K562 (cell line): ENCODE results near the gene LMNTD2. TPM values are rescaled to one million over a fixed set of nuclear protein-coding genes. Genes with fewer than 3 reads are reported as not detected.

Experiments
- BRCA1 ChIP-seq, 2 experiments: fragments of 450-650 bp in 1 of 2; sonication (generic) in 1 of 2; formaldehyde crosslinking in 1 of 2; IDR thresholded peaks; 2 replicates each; pipeline versions ENCODE4 v1.5.0 to v1.6.1; 2017 to 2020; ENCODE audit warnings: mild to moderate bottlenecking in 1 of 2, missing genetic modification reagents in 1 of 2
- FIP1L1 ChIP-seq: fragments of 200-400 bp; formaldehyde crosslinking; IDR thresholded peaks from 2 replicates; pipeline ENCODE4 v1.6.1; 2018; ENCODE audit warnings: mild to moderate bottlenecking, low read depth, low read length; ENCODE audit not compliant: poor library complexity, severe bottlenecking
- GABPB1 ChIP-seq: sonication (generic); formaldehyde crosslinking; IDR thresholded peaks from 2 replicates; pipeline ENCODE4 v1.8.0; 2022; ENCODE audit warnings: mild to moderate bottlenecking, missing genetic modification reagents
- RBBP5 ChIP-seq: fragments of 200-600 bp; sonication (generic); IDR thresholded peaks from 2 replicates; pipeline ENCODE4 v1.6.1; 2012; ENCODE audit warnings: borderline replicate concordance, mild to moderate bottlenecking, low read length, control low read depth, inconsistent platforms; ENCODE audit not compliant: insufficient read depth, poor library complexity, severe bottlenecking
- SMARCC2 ChIP-seq: fragments of 450-650 bp; IDR thresholded peaks from 2 replicates; pipeline ENCODE4 v1.6.1; 2017; ENCODE audit warnings: antibody characterized with exemption, moderate library complexity, mild to moderate bottlenecking, low read depth
- ZFX ChIP-seq: sonication (generic); formaldehyde crosslinking; IDR thresholded peaks from 2 replicates; pipeline ENCODE4 v1.8.0; 2022; ENCODE audit warnings: mild to moderate bottlenecking, missing genetic modification reagents, moderate library complexity
- polyA plus RNA-seq, 8 experiments: library from polyadenylated mRNA; depleted of rRNA in 4 of 8; stranded (reverse) in 5 of 8; unstranded in 3 of 8; fragments of >200 nt; fragmentation: Nextera tagmentation in 2 of 8; fragmentation: Illumina TruSeq in 1 of 8; extraction: Ambion mirVana in 2 of 8; extraction: Trizol in 1 of 8; gene quantifications; 2 replicates each; pipeline versions ENCODE4 v1.2.1 to v1.2.3, GENCODE V29; 2011 to 2014; ENCODE audit warnings: inconsistent platforms in 1 of 8, missing spikeins in 1 of 8
- total RNA-seq, 7 experiments: library from RNA; depleted of rRNA in 6 of 7; stranded (reverse); fragments of >200 nt in 6 of 7; fragmentation: Illumina TruSeq in 2 of 7; extraction: Trizol in 2 of 7; gene quantifications; 2 replicates each; pipeline versions ENCODE4 v1.2.1 to v1.2.3, GENCODE V29; 2011 to 2021; ENCODE audit warnings: low replicate concordance in 1 of 7
- TF ChIP-seq, protein P1 (sequence below): fragments of 450-650 bp; IDR thresholded peaks from 2 replicates; pipeline ENCODE4 v1.6.1; 2017; ENCODE audit warnings: antibody characterized with exemption, mild to moderate bottlenecking

The LMNTD2 gene
- total and polyA plus RNA-seq, 9 of the 15 experiments (the other 6 are each of a cell fraction or from before 2014, with no cell fraction given): 0.48 to 4.2 (median 1.5) TPM; not detected in 3

DNA sequence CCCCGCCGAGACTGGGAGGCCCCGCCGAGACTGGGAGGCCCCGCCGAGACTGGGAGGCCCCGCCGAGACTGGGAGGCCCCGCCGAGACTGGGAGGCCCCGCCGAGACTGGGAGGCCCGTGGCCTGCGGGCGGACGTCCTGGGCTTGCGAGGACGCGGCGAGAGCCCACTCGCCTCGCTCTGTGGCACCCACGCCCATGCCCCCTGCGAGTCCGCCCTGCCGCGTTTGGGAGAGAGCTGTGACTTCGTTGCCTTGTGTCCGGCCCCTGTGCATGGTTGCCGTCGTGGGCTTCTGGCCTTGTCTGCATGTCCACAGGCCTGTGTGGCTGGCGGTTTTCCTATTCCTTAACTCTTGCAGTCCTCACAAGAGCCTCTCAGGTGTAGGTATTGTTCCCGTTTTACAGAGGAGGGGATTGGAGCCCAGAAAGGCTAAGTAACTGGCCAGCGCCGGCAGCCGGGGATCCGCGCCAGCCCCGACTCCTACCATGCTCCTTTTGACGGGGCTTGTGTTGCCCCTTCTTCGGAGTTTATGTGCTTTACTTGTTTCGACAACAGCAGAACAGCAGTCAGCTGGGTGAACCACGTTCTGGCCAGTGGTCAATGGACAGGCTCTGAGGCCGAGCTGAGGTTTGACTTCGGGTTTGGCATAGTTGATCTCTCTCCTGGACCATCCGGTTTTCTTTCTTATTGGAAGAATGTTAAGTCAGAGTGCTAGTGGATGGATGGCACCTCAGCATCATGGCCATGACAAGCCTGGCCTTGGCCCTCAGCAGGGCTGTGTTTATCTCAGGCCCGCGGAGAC lies 16.5 kb upstream of the LMNTD2 start (continued):
- peak; percentile 53 for TF ChIP-seq ZFX (CRISPR knock-in tag)
- no peak for TF ChIP-seq SMARCC2
- no peak for TF ChIP-seq FIP1L1
- TF ChIP-seq BRCA1 (IDR thresholded peaks at IDR 0.05): no peak
- TF ChIP-seq BRCA1 (CRISPR knock-in tag; IDR thresholded peaks at IDR 0.05): 0 out of 2 replicates have a peak, but pooled peaks have one; percentile 76
- TF ChIP-seq RBBP5: peak; percentile 1
- TF ChIP-seq, protein P1, sequence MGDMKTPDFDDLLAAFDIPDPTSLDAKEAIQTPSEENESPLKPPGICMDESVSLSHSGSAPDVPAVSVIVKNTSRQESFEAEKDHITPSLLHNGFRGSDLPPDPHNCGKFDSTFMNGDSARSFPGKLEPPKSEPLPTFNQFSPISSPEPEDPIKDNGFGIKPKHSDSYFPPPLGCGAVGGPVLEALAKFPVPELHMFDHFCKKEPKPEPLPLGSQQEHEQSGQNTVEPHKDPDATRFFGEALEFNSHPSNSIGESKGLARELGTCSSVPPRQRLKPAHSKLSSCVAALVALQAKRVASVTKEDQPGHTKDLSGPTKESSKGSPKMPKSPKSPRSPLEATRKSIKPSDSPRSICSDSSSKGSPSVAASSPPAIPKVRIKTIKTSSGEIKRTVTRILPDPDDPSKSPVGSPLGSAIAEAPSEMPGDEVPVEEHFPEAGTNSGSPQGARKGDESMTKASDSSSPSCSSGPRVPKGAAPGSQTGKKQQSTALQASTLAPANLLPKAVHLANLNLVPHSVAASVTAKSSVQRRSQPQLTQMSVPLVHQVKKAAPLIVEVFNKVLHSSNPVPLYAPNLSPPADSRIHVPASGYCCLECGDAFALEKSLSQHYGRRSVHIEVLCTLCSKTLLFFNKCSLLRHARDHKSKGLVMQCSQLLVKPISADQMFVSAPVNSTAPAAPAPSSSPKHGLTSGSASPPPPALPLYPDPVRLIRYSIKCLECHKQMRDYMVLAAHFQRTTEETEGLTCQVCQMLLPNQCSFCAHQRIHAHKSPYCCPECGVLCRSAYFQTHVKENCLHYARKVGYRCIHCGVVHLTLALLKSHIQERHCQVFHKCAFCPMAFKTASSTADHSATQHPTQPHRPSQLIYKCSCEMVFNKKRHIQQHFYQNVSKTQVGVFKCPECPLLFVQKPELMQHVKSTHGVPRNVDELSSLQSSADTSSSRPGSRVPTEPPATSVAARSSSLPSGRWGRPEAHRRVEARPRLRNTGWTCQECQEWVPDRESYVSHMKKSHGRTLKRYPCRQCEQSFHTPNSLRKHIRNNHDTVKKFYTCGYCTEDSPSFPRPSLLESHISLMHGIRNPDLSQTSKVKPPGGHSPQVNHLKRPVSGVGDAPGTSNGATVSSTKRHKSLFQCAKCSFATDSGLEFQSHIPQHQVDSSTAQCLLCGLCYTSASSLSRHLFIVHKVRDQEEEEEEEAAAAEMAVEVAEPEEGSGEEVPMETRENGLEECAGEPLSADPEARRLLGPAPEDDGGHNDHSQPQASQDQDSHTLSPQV: no peak
- 0 out of 2 replicates have a peak, but pooled peaks have one; percentile 22 for TF ChIP-seq GABPB1 (CRISPR knock-in tag)
